C4-2B (cell line): ENCODE measurements around the gene TAMM41.

Experiments
- CTCF ChIP-seq: fragments of 450-650 bp; conservative IDR thresholded peaks from 2 replicates; pipeline ENCODE4 v1.5.1; 2017; ENCODE audit warnings: mild to moderate bottlenecking
- ZFX ChIP-seq: fragments of 450-650 bp; IDR thresholded peaks from 2 replicates; pipeline ENCODE4 v1.6.1; 2017

- TF ChIP-seq CTCF (no peak), ZFX (no peak)
Measured at GRCh38 chr3:11818033-11818432, 28.7 kb downstream of the TAMM41 start.
